Measurements from ENCODE around the gene KCNK2.

Gene KCNK2

DNA sequence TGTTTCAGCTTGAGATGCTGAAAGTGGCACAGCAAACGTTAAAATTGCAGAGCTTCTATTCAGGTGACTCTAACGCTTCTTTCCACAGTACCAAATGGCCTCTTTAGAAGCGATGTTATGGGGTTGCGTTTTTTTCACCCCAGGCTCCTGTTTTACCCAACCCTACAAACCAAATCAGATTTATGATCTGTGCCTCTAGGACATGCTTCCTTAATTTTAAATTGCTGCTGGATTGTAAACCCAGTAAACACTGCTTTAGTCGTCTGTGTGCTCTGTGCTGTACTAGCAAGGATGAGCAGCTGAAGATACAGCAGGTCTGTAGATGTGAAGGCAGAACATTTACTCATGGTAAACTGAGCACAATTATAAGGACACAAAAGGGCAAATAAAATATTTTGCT is 13.0 kb downstream of the KCNK2 start:
- DNase-seq (ENCODE audit: low read depth) = no peak

DNA sequence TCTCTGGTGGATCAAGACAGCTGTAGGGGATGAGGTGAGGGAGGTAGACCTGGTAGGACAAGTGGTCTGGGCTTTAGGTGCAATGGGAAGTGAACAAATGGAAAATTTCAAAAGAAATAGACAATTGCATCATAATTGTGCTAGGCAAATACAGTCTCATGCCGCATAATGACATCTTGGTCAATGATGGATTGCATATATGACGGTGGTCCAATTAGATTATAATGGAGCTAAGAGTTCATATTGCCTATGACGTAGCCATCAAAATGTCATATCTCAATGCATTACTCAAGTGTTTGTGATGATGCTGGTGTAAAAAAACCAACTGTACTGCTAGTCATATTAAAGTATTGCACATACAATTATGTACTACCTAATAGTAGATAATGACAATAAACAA is 19.0 kb downstream of the KCNK2 start:
- no peak for DNase-seq (ENCODE audit: low read depth)

DNA sequence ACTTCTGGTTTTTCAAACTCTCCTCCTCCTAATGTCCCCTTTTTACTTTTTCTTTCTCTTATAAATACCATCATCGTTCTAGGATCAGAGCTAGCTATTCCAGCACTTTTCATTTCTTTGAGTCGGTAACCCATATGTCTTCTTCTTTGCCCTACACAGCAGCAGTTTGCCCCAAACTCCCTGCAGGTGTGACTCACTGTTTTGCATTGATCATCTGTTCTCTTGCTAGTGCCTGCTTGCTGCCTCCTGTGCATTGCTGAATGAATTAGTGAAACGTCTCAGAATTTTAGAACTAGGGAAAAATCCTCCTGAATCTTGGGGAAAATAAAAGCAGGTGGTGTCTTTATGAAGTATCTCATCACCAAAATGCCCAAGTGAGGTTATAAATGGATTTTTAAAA is 21.7 kb downstream of the KCNK2 start:
- DNase-seq (ENCODE audit: low read depth) = no peak

DNA sequence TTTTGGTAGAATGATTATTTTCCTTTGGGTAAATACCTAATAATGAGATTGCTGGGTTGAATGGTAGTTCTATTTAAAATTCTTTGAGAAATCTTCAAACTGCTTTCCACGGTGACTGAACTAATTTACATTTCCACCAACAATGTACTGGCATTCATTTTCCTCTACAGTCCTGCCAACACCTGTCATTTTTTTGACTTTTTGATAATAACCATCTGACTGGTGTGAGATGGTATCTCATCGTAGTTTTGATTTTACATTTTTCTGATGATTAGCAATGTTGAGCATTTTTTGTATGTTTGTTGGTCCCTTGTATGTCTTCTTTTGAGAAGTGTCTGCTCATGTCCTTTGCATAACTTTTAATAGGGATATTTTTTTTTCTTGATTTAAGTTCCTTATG is 23.5 kb downstream of the KCNK2 start:
- DNase-seq (ENCODE audit: low read depth) = no peak

DNA sequence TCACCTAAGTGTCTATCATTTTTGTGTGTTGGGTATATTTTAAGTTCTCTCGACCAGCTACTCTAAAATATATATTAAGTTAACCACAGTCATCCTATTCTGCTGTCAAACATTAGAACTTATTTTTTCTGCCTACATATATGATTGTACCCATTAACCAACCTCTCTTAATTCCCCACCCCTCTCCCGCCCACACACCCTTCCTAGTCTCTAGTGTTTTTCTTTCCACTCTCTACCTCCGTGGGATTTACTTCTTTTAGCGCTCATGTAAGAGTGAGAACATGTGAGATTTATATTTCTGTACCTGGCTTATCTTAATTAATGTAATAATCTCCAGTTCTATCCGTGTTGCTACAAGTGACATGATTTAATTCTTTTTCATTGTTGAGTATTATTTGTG is 26.6 kb downstream of the KCNK2 start:
- DNase-seq (ENCODE audit: low read depth) = no peak

DNA sequence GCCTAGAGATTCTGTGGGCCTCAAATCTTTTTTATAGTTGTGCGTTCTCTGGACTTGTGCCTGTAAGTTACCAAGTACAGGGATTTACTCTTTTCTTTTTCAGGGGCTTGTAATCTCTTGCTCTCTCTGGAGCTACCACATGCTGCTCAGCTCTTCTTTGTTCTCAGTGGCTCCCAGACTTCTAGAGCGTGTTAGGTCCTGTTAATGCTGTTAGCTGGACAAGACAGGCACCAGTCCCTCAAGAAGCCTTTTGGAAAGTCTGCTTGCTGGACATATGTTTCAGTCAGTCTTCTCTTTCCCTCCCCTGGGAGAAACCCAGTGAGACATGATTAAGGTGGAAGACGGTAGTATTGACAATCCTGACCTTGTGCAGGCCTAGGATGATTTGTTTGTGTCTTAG is 29.4 kb downstream of the KCNK2 start:
- no peak for DNase-seq (ENCODE audit: low read depth)

DNA sequence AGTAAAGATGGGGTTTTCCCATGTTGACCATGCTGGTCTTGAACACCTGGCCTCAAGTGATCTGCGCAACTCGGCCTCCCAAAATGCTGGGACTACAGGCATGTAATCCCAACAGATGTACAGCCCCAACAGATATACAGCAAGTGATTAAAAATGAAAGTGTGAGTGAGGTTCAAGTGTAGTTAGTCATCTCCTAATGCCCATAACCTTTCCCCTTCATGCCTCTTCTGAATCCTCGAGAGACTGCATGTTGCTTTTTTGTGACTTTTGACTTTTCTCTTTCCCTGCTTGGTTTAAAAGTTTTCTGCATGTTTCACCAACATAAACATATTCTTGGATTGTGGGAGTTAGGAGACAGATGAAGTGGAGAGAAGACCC is 31.2 kb downstream of the KCNK2 start:
- no peak for DNase-seq (ENCODE audit: low read depth)

DNA sequence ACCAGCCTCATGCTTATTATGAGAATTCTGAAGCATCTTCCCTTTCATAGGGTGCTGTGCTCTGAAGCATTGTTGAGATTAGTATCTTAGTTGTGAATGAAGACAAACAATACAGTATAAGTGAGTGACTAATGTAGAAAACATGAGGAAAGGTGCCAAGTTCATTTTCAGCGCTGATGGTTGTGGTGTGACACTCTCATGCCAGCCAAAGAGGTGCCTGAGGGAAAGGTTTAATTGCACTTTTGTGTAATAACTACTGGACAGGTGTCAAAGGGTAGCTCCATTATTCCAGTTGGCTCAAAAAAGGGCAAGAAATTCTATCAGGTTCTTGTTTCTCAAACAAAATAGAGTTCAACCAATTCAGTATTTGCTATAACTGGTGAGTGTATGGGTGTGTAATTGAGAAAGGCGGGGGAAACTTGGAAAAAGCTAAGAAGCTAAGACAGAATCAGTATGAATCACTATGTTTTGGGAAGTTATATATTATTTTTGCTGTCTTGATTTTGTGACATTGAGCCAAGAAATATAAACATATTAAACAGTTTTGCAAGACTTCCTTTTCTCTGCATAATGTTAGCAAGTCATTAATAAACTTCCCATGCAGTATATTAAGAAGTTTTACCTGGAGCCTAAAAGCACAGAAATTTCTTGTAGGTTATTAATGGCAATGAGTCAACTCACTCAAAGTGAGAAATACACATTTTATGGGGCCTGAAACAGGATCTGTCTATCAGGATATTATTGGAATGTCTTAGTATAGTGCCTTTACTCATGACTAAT is 31.8 kb downstream of the KCNK2 start:
- DNase-seq (ENCODE audit: low read depth) = peak; percentile 60

DNA sequence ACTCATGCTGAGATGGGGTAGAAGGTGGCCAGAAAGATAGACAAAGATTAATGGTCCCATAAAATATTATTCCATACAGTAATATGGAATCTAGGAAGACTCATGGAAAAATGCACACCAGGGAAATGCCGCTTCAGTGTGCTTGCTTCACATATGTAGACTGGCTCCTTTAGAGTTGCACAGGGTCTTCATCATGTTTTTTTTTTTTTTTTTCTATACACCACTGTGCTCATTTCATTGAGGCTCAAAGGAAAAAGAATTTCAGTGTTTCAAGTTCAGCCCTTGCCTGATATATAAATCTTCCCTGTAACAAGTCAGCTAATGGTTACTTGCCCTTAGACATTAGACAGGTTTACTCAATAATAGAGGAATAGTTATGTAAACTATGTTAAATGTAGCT is 33.2 kb downstream of the KCNK2 start:
- DNase-seq (ENCODE audit: low read depth) = no peak

DNA sequence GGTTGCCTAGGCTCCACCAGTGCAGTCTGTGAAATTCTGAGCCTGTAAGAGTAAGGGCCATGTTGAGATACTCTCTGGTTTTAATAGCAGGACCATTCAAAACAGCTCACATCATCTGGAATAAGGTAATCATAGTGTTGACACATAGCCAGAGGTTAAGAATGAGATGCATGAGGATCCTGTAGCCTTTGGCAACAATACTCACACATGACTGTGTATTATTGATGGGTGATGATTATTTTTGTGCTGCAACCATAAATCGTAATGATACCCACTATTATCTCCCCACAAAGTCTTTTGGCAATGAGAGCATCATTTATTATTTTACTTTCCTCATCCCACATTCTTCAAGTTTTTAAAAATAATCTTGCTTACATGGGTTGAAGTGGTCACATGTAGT is 35.5 kb downstream of the KCNK2 start:
- DNase-seq (ENCODE audit: low read depth) = no peak

DNA sequence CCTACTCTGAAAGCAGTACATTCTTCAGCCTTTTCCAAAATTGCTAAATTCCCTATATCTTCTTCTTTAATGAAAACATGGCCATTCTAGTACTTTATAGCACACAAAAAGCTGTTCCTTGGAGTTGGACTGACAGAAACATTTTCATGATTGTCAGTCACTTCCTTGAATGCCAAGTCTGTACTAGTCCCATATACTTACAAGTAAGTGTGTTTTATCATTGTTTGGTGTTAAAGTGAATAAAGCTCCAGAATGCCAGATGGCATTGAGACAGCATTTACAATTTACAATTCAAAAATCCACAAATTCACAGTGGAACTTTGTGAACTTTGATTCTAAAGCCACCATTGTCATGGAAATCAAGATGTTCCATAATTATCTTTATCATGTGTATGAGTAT is 36.5 kb downstream of the KCNK2 start:
- DNase-seq (ENCODE audit: low read depth) = no peak

DNA sequence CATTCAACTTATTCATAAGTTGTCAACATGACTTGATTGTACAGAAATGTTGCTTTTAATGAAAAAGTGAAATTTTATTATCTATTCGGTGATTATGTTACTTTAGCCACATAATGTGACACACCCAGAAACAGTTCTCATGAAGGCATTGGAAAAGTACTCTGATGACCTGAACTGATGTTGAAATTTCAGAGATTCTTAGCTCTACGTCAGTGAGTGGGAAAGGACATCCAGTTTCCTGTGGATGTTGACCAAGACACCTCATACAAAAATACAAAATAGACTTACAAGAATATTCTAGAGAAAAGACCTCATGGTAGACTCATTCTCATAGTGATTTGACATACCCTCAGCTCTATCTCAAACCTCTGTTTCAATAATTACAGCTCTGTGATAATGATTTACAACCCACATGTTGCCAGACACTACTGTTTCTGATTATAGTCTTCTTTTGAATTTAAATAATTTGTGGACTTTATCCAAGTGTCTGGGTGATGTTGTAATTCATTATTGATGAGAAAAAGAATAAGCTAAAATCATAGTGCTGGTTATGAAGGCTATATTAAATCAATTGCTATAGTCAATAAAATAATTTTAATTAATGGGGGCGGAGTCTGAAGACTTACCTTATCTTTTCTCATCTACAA is 37.3 kb downstream of the KCNK2 start:
- peak; percentile 13 for DNase-seq (ENCODE audit: low read depth)

DNA sequence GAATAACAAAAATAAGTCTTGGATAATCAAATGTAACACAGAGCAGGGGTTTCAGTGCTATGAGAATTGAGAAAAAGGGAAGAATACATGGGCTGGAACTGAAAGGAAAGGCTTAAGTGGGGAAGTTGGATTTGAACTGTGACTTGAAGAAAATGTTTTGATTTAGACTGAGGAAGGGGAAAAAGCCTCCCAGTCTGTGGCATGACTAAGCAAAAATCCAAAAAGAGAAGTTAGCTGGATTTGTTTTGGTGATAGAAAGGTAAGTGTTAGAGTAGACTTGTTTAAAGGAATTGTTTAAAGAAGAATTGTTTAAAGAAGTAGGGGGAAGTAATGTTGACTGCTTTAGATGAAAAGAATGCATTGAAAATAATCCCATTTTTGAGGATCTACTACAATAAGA is 46.0 kb downstream of the KCNK2 start:
- no peak for DNase-seq (ENCODE audit: low read depth)

DNA sequence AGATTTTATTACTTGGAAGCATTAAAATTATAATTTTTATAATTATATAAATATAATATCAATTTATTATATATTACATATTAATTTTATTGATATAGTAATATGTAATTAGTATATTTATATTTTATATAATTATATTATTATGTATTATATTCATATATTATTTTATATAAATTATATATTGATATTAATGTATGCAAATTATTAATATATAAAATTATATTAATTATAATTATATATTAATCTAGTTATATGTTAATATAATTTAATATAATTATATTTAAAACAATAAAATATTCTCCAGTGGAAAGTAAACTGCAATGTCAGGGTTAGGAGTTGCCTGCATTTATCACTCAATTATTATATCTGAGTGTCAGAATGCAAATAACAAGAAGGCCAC is 48.8 kb downstream of the KCNK2 start:
- no peak for DNase-seq (ENCODE audit: low read depth)

DNA sequence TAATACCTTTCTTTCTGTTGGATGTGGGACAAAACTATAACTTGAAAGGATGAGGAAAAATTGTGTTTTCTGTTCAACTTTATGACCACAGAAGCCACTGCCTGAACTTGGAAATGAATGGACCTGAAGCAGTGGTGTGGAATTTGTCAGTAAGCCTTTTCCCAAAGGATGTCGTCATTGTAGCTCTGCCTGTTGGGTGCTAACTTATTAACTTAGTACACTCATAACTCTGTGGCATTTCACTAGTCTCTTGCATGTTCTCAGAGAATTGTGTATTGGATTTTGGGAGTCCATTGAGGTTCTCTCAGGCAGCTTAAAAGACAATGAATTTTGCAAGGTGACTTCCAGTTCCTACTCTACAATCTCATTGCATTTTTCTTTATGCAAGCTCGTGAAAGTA is 49.6 kb downstream of the KCNK2 start:
- no peak for DNase-seq (ENCODE audit: low read depth)

DNA sequence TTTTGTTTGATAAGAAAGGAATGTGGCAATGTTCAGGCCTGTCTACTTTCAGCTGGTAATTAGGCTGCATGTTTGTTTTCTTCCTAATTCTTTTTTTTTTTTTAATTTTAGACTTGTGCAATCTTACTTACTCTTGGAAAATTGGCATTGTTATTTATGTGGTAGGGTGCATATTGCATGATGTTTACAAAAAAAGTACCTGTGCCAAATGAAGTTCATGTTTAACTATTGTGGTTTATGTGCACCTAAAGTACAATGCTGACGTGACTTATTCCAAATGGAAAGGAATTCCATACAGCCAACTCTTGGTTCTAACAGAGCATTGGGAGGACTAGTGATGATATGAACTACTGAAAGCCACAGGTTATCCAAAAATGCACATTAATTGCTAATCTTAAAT is 51.0 kb downstream of the KCNK2 start:
- no peak for DNase-seq (ENCODE audit: low read depth)

DNA sequence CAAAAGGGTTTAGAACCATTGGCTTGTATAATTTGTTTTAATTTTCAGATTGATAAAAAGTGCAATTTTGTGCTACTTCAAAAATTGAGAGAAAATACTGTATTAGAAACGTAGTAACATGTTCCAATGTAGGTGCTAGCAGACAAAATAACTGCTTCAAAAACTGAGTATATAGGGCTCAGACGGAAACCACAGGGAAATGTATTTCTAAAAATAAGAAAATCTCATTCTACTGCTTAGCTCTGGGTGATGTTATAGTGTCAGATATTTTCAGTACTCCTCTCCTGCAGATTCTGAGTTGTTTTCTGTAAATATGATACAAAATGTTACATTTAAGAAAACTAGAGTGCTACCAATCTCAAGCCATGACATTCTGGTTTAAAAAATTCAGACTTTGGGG is 55.4 kb downstream of the KCNK2 start:
- no peak for DNase-seq (ENCODE audit: low read depth)

DNA sequence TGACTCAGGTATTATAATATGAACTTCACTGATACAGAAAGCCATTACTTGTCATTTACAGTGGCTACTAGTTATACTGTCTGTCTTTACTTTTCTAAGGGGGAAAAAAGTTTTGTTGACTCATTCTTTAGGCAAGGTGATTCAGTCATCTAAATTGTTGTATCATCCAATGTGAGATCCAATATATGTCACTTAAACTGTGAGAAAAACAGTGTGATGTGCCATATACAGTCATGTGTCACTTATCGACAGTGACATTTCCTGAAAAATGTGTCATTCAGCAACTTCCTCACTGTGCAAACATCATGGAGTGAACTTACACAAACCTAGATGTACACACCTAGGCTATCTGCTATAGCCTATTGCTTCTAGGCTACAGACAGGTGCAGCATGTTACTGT is 57.6 kb downstream of the KCNK2 start:
- DNase-seq (ENCODE audit: low read depth) = no peak

DNA sequence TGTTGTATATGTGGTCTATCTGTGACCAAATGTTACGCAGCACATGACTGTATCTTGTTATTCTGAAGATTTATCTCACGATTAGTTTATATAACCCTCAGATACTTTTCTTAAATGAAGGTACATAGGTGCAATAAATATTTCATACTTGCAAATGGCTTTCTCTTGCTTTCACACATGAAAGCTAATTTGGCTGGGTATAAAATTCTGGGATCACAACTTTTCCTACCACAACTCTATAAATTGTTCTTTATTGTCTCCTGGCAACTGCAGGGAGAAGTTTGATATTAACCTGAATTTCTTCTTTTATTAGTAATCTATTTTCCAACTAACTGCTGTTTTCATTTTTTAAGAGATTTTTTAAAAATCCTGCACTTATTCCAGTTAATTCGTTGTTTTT is 58.9 kb downstream of the KCNK2 start:
- DNase-seq (ENCODE audit: low read depth) = no peak

DNA sequence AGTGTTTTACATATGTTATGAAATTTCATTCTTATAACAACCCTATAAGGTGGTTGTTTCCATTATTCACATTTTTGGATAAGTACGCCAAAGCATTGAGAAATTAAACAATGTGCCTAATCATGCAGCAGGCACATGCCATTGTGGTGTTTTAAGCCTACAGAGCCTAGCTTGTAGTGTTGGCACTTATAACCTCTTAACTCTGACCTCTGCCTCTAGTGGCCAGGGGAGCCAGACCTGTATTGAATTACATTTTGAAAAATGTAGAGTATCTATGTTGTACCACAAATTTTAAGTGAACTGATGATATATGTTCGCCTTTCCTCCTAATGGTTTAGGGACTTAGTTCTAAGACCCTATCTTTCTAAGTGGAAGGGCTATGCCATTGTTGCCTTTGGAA is 61.0 kb downstream of the KCNK2 start:
- no peak for DNase-seq (ENCODE audit: low read depth)

DNA sequence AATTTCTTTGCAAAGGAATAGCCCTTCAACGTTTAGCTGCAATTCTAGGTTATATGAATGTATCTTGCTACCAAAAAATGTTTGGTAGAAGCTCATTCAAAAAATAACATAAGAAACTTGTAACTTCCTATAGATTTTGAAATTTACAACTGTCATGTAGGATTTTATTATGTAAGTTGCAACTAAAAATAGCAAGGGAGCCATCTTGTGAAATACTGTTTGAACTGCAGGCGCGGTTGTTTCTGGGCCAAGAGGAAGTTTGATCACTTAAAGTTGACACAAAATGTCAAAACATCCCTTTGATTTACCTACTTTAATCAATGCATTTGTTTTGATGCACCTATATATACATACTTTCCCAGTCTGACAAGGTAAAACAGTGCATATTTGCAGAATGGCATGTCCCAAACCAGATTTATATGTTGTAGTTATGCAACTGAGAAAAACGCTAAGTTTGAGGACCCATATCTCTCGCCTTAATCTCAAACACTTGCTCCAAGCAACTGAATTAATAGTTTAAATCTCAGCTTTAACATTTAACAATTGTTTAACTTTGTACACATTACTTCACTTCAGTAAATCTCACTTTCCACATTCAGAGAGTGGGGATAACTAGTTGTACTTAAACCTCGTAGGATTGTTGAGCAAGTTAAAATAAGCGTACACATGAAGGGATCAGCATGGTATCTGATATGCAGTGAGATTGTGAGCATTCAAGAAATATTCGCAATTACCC is 63.9 kb downstream of the KCNK2 start:
- peak; percentile 33 for DNase-seq (ENCODE audit: low read depth)

DNA sequence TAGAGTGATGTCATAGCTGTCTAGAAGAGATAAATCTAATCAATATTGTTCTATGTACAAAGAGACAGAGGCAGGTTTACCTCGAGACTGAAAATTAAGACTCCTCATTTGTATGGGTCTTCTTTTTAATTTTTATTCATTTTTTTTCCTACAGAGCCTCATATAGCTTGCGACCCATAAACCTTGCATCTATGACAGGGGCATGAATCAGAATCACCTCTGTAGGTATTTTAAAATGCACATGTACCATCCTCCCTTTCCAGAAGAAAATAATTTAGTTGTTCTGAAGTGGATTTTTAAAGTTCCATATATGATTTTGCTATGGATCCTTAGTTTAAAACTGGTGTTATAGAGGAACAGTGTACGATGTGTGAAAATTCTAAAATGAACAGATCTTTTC is 64.5 kb downstream of the KCNK2 start:
- no peak for DNase-seq (ENCODE audit: low read depth)

DNA sequence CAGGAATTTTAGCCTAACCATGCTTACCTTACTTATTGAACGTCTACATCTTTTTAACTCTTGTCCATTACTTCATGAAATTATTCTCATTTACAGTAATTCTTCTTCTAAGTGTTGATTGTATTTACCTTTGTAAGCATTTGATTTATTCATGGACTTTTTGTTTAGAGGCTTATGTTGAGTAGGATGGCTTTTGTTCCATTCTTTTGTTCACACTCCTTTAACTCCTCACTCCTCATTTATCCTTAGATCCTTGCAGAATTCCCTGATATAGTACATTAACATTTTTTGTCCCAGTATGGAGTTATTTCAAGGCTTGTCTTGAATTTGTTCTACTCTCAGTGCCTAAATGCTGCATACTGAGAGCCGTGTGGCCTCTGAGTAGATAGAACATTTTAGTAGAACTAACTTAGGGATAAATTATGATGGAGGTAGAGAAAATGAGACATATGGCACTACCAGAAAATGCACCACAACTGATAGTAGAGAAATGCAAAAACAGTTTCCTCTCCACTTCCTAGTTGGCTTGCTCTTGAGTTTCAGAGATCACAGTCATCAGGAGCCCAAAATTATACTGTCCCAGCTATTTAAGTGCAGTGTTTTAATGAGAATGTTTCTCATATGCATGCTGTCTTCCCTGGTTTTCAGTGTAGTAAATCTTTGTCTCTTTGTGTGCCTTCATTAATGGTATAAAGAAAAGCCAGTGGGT is 69.5 kb downstream of the KCNK2 start:
- DNase-seq (ENCODE audit: low read depth) = no peak
